ENCODE data around the gene RALGPS2.

DNA sequence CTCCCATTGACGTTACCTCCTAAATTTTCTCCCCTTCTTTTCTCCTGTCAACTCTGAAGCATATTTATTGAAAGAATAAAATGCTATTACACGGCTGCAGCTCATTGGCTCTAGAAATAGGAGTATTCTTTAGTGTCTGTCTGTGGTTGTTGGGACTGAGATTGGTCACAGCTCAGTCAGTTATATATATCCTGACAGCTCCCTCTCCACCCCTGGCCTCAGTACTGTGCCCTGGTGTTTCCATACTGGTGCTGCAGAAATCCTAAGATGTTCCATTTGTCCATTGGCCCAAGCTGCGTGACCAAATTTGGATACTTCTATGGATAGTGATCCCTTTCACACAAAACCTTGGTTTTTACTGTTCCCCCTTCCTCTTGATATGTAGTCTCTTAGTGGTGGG, 67.3 kb downstream of the RALGPS2 start:
- no peak for TF ChIP-seq GATA3 (IDR thresholded peaks at IDR 0.05; ENCODE audit: low read depth, low read length)
- no peak for TF ChIP-seq GATA2 (IDR thresholded peaks at IDR 0.05; ENCODE audit: low read depth, low read length)

All from SH-SY5Y (cell line).